IPS DF 19.7 (cell line): ENCODE data around the gene NKX6-2.
"Not testable (repeated sequence)": the region's sequence is repeated elsewhere in the genome, so short reads cannot be mapped to it uniquely, and the experiment has no call there.

Experiments used
- DNase-seq: peaks from one replicate; pipeline ENCODE4 v3.0.0-alpha.2; 2013; ENCODE audit warnings: low read depth, low spot score

The NKX6-2 gene

GRCh38 chr10:132797986-132798385 is 12.0 kb upstream of the NKX6-2 start:
- not testable (repeated sequence) for DNase-seq

- DNase-seq = no peak
Measured at GRCh38 chr10:132796846-132797245, 10.9 kb upstream of the NKX6-2 start.

- DNase-seq = no peak
Measured at GRCh38 chr10:132793871-132794849, 8.2 kb upstream of the NKX6-2 start.

GRCh38 chr10:132793213-132793612 is 7.3 kb upstream of the NKX6-2 start:
- no peak for DNase-seq

GRCh38 chr10:132792796-132793195 is 6.8 kb upstream of the NKX6-2 start:
- DNase-seq = no peak

GRCh38 chr10:132792099-132792498 is 6.2 kb upstream of the NKX6-2 start:
- DNase-seq = not testable (repeated sequence)

- no peak for DNase-seq
Measured at GRCh38 chr10:132790934-132791829, 5.2 kb upstream of the NKX6-2 start.

- no peak for DNase-seq
Measured at GRCh38 chr10:132790470-132790869, 4.5 kb upstream of the NKX6-2 start.

- no peak for DNase-seq
Measured at GRCh38 chr10:132789659-132790148, 3.8 kb upstream of the NKX6-2 start.

GRCh38 chr10:132788831-132789219 is 2.9 kb upstream of the NKX6-2 start:
- DNase-seq = no peak

- no peak for DNase-seq
Measured at GRCh38 chr10:132788180-132788830, 2.4 kb upstream of the NKX6-2 start.

GRCh38 chr10:132787495-132788179 is 1.7 kb upstream of the NKX6-2 start:
- DNase-seq = no peak

GRCh38 chr10:132786884-132787494 is 1.0 kb upstream of the NKX6-2 start:
- DNase-seq = no peak

- DNase-seq = no peak
Measured at GRCh38 chr10:132786476-132786883, 533 bp upstream of the NKX6-2 start.

- no peak for DNase-seq
Measured at GRCh38 chr10:132784866-132785722, 853 bp downstream of the NKX6-2 start.

- DNase-seq = no peak
Measured at GRCh38 chr10:132783940-132784865, 1.7 kb downstream of the NKX6-2 start.

- DNase-seq = no peak
Measured at GRCh38 chr10:132783165-132783939, 2.6 kb downstream of the NKX6-2 start.

- no peak for DNase-seq
Measured at GRCh38 chr10:132781556-132781955, 4.4 kb downstream of the NKX6-2 start.
